Mammary epithelial cell (primary cell): Measurements from ENCODE around the gene MLEC.

Source experiments
- CTCF ChIP-seq, 2 donors: IDR thresholded peaks in 1 of 2; conservative IDR thresholded peaks in 1 of 2; 2 replicates each; pipeline ENCODE4 v1.5.1; 2011 to 2012; ENCODE audit warnings: inconsistent platforms in 2 of 2, low read length in 2 of 2, mild to moderate bottlenecking in 2 of 2, control low read depth in 1 of 2, low read depth in 1 of 2; ENCODE audit not compliant: insufficient read depth in 1 of 2; ENCODE audit errors: extremely low read depth in 1 of 2
- EZH2 ChIP-seq: IDR thresholded peaks from 2 replicates; pipeline ENCODE4 v1.6.1; 2012; ENCODE audit warnings: low read length, inconsistent platforms, borderline replicate concordance

GRCh38 chr12:120712610-120713009 lies 25.7 kb downstream of the MLEC start:
- TF ChIP-seq CTCF (conservative IDR thresholded peaks at IDR 0.05 in 1 of 2, IDR thresholded peaks at IDR 0.05 in 1 of 2; ENCODE audit: extremely low read depth in 1 of 2, insufficient read depth in 1 of 2, low read depth in 1 of 2, low read length in 2 of 2) (no peak), EZH2 (no peak)
